Activated naive CD8-positive, alpha-beta T cell treated with anti-CD3 and anti-CD28 coated beads for 36 hours (primary cell): ENCODE measurements around the gene ZXDC. TPM values are rescaled to one million over a fixed set of nuclear protein-coding genes. Genes with fewer than 3 reads are reported as not detected.

ENCODE experiments used
- DNase-seq: peaks from one replicate; pipeline ENCODE4 v3.0.0; 2021
- H3K27ac Mint-ChIP-seq: one replicate; pipeline ENCODE4 v1.8.0; 2022; ENCODE audit warnings: mild to moderate bottlenecking, moderate library complexity, mixed read lengths
- H3K27me3 Mint-ChIP-seq: one replicate; pipeline ENCODE4 v1.8.0; 2022; ENCODE audit warnings: mild to moderate bottlenecking, mixed read lengths
- H3K36me3 Mint-ChIP-seq: one replicate; pipeline ENCODE4 v1.8.0; 2021; ENCODE audit warnings: mild to moderate bottlenecking, mixed read lengths
- H3K4me1 Mint-ChIP-seq: one replicate; pipeline ENCODE4 v1.8.0; 2021; ENCODE audit warnings: mixed read lengths
- H3K4me3 Mint-ChIP-seq: one replicate; pipeline ENCODE4 v1.8.0; 2022; ENCODE audit warnings: mild to moderate bottlenecking, moderate library complexity, mixed read lengths
- H3K9me3 Mint-ChIP-seq: one replicate; pipeline ENCODE4 v1.8.0; 2022; ENCODE audit warnings: mixed read lengths
- total RNA-seq, 2 experiments: library from RNA; stranded (reverse); gene quantifications; one replicate each; pipeline ENCODE4 v1.2.3, GENCODE V29; 2021

ZXDC gene
- total RNA-seq, 2 experiments from 2014 or later = 18.7 to 19.3 TPM

DNA sequence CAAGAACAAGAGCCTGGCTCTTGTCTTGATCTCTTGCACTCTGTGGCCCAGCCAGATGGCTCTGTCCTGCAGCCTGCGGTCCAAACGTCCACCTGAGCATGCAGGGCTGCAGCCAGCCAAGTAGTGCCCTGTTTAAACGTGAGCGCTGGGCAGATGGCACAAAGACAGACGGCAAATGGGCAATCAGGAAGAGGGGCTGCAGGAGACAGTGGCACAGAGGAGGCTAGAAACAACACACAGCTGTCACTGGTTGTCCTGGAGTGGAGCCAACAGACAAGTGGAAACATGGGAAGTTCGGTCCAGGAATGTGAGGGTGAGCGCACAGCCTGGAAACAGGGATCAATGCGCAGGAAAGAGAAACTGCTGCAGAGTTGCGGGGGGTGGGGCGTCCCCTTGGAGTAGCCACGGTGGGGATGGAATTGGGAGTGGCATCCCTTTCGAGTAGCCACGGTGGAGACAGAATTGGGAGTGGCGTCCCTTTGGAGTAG, 10.7 kb upstream of the ZXDC start:
- no peak for DNase-seq
- no peak overlapping the region for H3K4me3 Mint-ChIP-seq
- H3K27ac Mint-ChIP-seq = no peak overlapping the region
- H3K36me3 Mint-ChIP-seq = no peaks in the 10 kb centered on the region
- H3K4me1 Mint-ChIP-seq = peaks cover 8% of the 10 kb centered on the region
- no peaks in the 10 kb centered on the region for H3K9me3 Mint-ChIP-seq
- H3K27me3 Mint-ChIP-seq = no peaks in the 10 kb centered on the region

- no peak overlapping the region for H3K4me3 Mint-ChIP-seq
- H3K4me1 Mint-ChIP-seq = peaks cover 8% of the 10 kb centered on the region
- DNase-seq = no peak
- no peak overlapping the region for H3K27ac Mint-ChIP-seq
- H3K36me3 Mint-ChIP-seq = no peaks in the 10 kb centered on the region
- no peaks in the 10 kb centered on the region for H3K27me3 Mint-ChIP-seq
- H3K9me3 Mint-ChIP-seq = no peaks in the 10 kb centered on the region
Measured at GRCh38 chr3:126485956-126486355, 10.3 kb upstream of the ZXDC start.

DNA sequence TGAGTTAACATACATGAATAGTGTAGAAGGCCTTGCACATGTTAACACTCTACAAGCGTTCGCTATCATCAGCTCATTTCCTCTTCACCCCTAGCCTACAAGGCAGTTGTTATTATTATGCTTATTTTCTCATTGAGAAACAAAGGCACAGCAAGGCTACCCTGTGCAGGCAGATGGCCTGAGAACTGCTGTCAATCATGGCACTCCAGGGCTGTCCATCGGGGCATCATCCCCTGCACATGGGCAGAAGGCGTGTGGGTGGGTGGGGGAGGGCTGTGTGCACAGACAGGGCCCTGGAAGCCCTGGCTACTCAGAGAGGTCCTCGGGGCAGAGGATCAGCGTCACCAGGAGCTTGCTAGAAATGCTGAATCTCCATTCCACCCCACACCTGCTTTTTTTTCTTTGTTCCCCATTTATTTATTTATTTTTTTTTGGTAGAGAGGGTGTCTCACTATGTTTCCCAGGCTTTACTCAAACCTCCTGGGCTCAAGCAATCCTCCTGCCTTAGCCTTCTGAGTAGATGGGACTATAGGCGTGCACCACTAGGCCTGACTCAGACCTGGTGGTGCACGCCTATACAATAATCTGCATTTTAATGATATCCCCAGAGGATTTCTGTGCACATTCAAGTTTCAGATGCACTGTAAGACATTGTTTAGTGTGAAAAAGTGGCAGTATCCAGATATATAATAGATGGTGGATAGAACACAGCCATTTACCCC, 9.6 kb upstream of the ZXDC start:
- H3K36me3 Mint-ChIP-seq = no peaks in the 10 kb centered on the region
- no peak overlapping the region for H3K27ac Mint-ChIP-seq
- DNase-seq = no peak
- peaks cover 8% of the 10 kb centered on the region for H3K4me1 Mint-ChIP-seq
- H3K27me3 Mint-ChIP-seq = no peaks in the 10 kb centered on the region
- H3K9me3 Mint-ChIP-seq = no peaks in the 10 kb centered on the region
- no peak overlapping the region for H3K4me3 Mint-ChIP-seq

- Mint-ChIP-seq H3K4me3 (no peak overlapping the region), H3K27me3 (no peaks in the 10 kb centered on the region), H3K4me1 (peaks cover 8% of the 10 kb centered on the region), H3K27ac (no peak overlapping the region), H3K36me3 (no peaks in the 10 kb centered on the region), H3K9me3 (no peaks in the 10 kb centered on the region)
- no peak for DNase-seq
Measured at GRCh38 chr3:126484662-126485061, 9.0 kb upstream of the ZXDC start.

DNA sequence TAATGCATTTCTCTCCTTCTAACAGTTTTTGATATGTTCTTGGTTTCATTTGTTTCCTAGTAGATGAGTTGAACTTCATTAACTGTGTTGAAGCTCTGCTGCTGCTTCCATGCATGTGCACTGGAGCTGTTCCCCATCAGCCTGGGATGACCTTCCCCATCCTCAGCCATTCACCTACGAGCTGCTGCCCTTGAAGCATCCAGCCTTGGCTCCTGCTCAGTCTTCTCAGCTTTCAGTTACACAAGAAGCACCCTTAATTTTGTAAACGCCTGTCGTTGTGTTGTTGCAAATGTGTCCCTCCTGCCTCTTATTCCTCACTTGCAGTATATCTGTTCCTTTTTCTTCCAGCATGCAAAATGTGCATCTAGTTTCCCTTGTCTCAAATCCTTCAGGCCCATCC, 8.5 kb upstream of the ZXDC start:
- H3K27ac Mint-ChIP-seq = no peak overlapping the region
- no peaks in the 10 kb centered on the region for H3K36me3 Mint-ChIP-seq
- DNase-seq = no peak
- H3K9me3 Mint-ChIP-seq = no peaks in the 10 kb centered on the region
- H3K4me3 Mint-ChIP-seq = no peak overlapping the region
- peaks cover 8% of the 10 kb centered on the region for H3K4me1 Mint-ChIP-seq
- no peaks in the 10 kb centered on the region for H3K27me3 Mint-ChIP-seq

DNA sequence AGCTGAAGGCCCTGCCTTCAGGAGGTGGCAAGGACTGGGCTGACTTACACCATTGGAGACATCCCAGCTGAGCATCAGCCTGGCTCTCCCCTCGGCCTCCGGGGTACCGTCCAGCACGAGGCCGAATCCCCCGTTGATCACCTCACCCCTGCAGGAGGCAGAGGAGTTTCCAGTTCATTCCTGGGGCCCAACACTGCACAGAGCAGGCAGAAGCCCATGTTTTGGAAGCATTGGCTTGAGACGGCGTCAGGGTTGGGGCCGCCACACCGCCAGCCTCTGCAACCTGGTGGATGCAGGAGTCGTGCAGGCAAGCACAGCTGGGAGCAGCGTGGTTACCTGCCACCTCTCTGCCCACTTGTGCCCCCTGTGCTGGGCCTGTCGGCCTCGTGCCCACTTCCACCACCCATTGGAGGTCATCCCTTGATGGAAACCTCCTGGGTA, 7.7 kb upstream of the ZXDC start:
- DNase-seq = no peak
- no peaks in the 10 kb centered on the region for H3K9me3 Mint-ChIP-seq
- peaks cover 8% of the 10 kb centered on the region for H3K4me1 Mint-ChIP-seq
- H3K27me3 Mint-ChIP-seq = no peaks in the 10 kb centered on the region
- no peak overlapping the region for H3K4me3 Mint-ChIP-seq
- no peak overlapping the region for H3K27ac Mint-ChIP-seq
- H3K36me3 Mint-ChIP-seq = no peaks in the 10 kb centered on the region

DNA sequence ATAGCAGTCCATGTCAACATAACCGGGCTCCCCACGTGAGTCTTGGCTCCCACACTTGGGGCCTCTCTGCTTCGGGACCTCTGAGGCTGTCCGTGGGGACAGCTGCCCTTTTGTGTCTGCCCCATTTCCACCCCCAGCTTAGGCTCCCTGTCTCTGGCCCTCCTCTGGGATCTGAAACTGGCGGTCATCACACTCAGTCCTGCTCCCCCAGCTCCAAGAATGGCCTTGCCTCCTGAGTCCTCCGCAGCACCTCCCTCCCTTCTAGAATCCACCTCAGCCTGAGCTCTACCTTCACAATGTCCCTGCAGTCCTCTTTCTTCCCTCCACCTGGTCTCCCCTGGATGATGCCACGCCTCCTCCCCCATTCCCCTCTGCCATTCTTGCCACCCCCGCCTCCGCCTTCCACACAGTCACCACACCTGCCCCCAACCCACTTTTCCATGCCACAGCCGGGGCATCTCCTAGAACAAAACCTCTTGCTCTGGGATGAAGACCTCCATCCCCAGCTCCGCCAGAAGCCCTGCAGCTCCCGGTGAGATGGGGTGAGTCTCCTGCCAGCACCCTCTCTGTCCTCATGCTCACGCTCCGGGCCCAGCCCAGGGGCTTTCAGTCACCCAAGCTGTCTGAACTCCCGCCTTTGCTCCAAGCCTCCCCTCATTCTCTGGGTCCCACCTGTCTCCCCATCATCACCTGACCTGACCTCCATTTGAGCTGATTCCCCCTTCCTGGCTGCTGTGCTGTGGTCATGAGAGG, 7.0 kb upstream of the ZXDC start:
- Mint-ChIP-seq H3K4me3 (no peak overlapping the region), H3K4me1 (peaks cover 8% of the 10 kb centered on the region), H3K27ac (no peak overlapping the region), H3K27me3 (no peaks in the 10 kb centered on the region), H3K9me3 (no peaks in the 10 kb centered on the region), H3K36me3 (no peaks in the 10 kb centered on the region)
- DNase-seq = no peak

- Mint-ChIP-seq H3K36me3 (no peaks in the 10 kb centered on the region), H3K27ac (no peak overlapping the region), H3K9me3 (no peaks in the 10 kb centered on the region), H3K27me3 (no peaks in the 10 kb centered on the region), H3K4me3 (no peak overlapping the region), H3K4me1 (peaks cover 4% of the 10 kb centered on the region)
- no peak for DNase-seq
Measured at GRCh38 chr3:126481808-126482502, 6.3 kb upstream of the ZXDC start.

DNA sequence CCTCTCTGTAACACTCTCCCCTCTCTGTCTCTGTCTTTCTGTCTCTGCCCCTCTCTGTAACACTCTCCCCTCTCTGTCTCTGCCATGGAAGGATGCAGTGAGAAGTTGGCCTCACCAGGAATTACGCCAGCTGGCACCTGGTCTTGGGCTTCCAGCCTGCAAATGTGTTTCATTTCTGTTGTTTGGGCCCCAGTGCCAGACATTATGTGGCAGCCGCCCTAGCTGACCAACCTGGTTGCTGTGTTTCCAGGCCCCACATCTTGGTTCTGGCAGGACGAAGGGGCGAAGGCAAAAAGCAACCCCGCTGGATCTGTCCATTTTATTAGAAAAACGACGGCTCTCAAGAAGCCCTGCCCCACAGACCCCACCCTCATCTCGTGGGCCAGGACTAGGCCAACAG, 5.2 kb upstream of the ZXDC start:
- DNase-seq = no peak
- Mint-ChIP-seq H3K27me3 (no peaks in the 10 kb centered on the region), H3K36me3 (no peaks in the 10 kb centered on the region), H3K27ac (no peak overlapping the region), H3K9me3 (no peaks in the 10 kb centered on the region), H3K4me3 (no peak overlapping the region), H3K4me1 (peaks cover 3% of the 10 kb centered on the region)

- no peaks in the 10 kb centered on the region for H3K36me3 Mint-ChIP-seq
- DNase-seq = no peak
- H3K9me3 Mint-ChIP-seq = no peaks in the 10 kb centered on the region
- no peak overlapping the region for H3K27ac Mint-ChIP-seq
- H3K4me1 Mint-ChIP-seq = peaks cover 3% of the 10 kb centered on the region
- no peaks in the 10 kb centered on the region for H3K27me3 Mint-ChIP-seq
- H3K4me3 Mint-ChIP-seq = no peak overlapping the region
Measured at GRCh38 chr3:126480206-126480605, 4.5 kb upstream of the ZXDC start.

DNA sequence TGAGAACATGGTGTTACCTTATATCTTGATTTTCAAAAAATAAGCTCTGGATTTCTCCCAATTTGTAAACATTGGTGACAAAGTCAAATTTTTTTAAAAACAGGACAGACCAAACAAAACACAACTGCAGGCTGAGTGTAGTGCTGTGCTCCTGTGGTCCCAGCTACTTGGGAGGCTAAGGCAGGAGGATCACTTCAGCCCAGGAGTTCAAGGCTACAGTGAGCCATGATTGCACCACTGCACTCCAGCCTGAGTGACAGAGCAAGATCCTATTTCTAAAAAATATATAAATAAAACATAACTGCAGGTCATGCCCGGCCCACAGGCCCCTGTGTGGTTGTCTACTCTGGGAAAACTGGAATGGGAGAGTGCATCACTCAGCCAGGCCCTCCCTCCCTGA, 4.0 kb upstream of the ZXDC start:
- H3K27me3 Mint-ChIP-seq = no peaks in the 10 kb centered on the region
- no peak overlapping the region for H3K27ac Mint-ChIP-seq
- H3K4me3 Mint-ChIP-seq = no peak overlapping the region
- DNase-seq = no peak
- no peaks in the 10 kb centered on the region for H3K9me3 Mint-ChIP-seq
- peaks cover under 1% of the 10 kb centered on the region for H3K36me3 Mint-ChIP-seq
- peaks cover 3% of the 10 kb centered on the region for H3K4me1 Mint-ChIP-seq

DNA sequence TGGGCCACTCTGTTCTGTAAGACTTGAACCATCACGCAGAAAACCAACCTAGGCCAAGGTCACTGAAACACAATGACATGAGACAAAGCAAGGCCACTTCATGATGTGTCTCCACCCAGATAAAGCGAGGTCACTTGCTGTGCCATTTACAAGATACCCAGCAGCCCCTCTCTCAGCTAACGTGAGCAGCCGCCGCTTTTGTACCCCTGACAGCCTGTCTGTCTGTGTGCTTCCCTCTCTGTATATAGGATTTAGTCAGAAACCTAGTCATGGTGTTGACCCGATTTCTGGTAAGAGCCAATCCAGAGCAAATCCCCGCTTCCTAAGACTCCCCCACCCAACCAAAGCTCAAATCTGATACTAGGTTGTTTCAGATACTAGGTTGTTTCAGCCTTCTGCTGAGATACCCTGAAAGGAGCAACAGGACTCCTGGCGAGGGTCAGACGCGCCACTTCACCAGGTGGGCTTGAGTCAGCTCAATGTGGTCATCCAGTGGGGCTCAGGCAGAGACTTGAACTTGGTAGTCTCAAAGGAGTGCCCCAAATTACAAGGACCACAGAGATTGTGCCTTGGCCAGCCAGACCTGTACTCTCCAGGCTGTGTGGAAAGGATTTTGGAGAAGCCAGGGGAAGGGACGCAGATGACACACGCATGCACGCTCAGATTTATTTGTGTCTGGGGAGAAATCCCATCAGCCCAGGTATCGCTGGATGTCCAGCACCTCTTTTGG, 3.1 kb upstream of the ZXDC start:
- H3K36me3 Mint-ChIP-seq = peaks cover 10% of the 10 kb centered on the region
- no peak overlapping the region for H3K4me3 Mint-ChIP-seq
- H3K9me3 Mint-ChIP-seq = no peaks in the 10 kb centered on the region
- peaks cover 7% of the 10 kb centered on the region for H3K4me1 Mint-ChIP-seq
- H3K27ac Mint-ChIP-seq = no peak overlapping the region
- no peak for DNase-seq
- no peaks in the 10 kb centered on the region for H3K27me3 Mint-ChIP-seq

- Mint-ChIP-seq H3K27me3 (no peaks in the 10 kb centered on the region), H3K9me3 (no peaks in the 10 kb centered on the region), H3K36me3 (peaks cover 26% of the 10 kb centered on the region), H3K4me1 (peaks cover 25% of the 10 kb centered on the region), H3K27ac (no peak overlapping the region), H3K4me3 (peak overlapping the region; percentile 32)
- no peak for DNase-seq
Measured at GRCh38 chr3:126477061-126477380, 1.3 kb upstream of the ZXDC start.

GRCh38 chr3:126476166-126477060, 722 bp upstream of the ZXDC start:
- Mint-ChIP-seq H3K27me3 (no peaks in the 10 kb centered on the region), H3K4me3 (peak overlapping the region; percentile 80), H3K27ac (peak overlapping the region; percentile 66), H3K4me1 (peaks cover 25% of the 10 kb centered on the region), H3K9me3 (no peaks in the 10 kb centered on the region), H3K36me3 (peaks cover 26% of the 10 kb centered on the region)
- DNase-seq = no peak
